HepG2 (cell line): ENCODE results near the gene SPP2.

ENCODE experiments used
- BHLHE40 ChIP-seq: IDR thresholded peaks from 2 replicates; pipeline ENCODE4 v1.6.1; 2011; ENCODE audit warnings: low read length, improper control_type of control experiment
- CHD4 ChIP-seq: fragments of 200-600 bp; sonication (generic); IDR thresholded peaks from 2 replicates; pipeline ENCODE4 v1.7.0; 2017; ENCODE audit warnings: mild to moderate bottlenecking, low read length, borderline replicate concordance
- CTCF ChIP-seq: sonication (generic); formaldehyde crosslinking; IDR thresholded peaks from 2 replicates; pipeline ENCODE4 v1.5.0; 2020; ENCODE audit warnings: mild to moderate bottlenecking, missing genetic modification reagents, moderate library complexity
- MAZ ChIP-seq, 2 experiments: sonication (generic) in 1 of 2; formaldehyde crosslinking in 1 of 2; IDR thresholded peaks; 2 replicates each; pipeline versions ENCODE4 v1.5.0 to v1.6.1; 2012 to 2020; ENCODE audit warnings: low read depth in 2 of 2, mild to moderate bottlenecking in 2 of 2, borderline replicate concordance in 1 of 2, improper control_type of control experiment in 1 of 2, low read length in 1 of 2, missing genetic modification reagents in 1 of 2, moderate library complexity in 1 of 2
- NFRKB ChIP-seq: fragments of 450-650 bp; IDR thresholded peaks from 2 replicates; pipeline ENCODE4 v1.6.1; 2017
- TAF1 ChIP-seq: sonication (generic); formaldehyde crosslinking; IDR thresholded peaks from 2 replicates; pipeline ENCODE4 v1.4.0; 2020; ENCODE audit warnings: missing genetic modification reagents
- ZNF501 ChIP-seq: sonication (generic); formaldehyde crosslinking; IDR thresholded peaks from 2 replicates; pipeline ENCODE4 v1.5.1; 2020; ENCODE audit warnings: mild to moderate bottlenecking, moderate library complexity, missing genetic modification reagents

GRCh38 chr2:234072454-234072853 lies 22.0 kb downstream of the SPP2 start:
- TF ChIP-seq NFRKB (no peak), ZNF501 (CRISPR knock-in tag) (no peak), BHLHE40 (no peak), CHD4 (no peak), TAF1 (CRISPR knock-in tag) (no peak), MAZ (IDR thresholded peaks at IDR 0.05; ENCODE audit: borderline replicate concordance, low read depth, low read length) (no peak), MAZ (CRISPR knock-in tag; IDR thresholded peaks at IDR 0.05; ENCODE audit: low read depth) (no peak), CTCF (CRISPR knock-in tag) (no peak)
